ENCODE measurements around the gene PRPF18.

The PRPF18 gene

DNA sequence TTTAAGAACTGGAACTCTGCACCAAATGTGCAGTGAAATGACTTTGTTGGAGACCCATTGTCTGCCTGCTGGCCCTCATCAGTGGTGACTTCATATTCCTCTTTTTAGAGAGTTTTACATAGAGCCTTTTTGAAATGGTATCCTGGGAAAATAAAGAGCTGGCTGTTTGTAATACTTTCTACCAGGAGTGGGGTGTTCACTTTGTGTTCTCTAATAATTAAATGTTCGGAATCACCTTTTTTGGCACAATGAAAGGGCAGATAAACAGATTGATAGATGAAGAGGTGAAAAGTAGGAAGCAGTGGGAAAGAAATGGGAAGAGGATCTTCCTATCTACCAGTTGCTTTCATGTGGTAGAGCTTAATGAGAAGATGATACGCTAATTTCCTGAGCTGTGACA, 55.5 kb downstream of the PRPF18 start:
- Histone ChIP-seq H3K9ac (ENCODE audit: low read depth, low read length) (no peak overlapping the region), H3K4me1 (ENCODE audit: insufficient read depth, low read length) (no peaks in the 10 kb centered on the region), H3K9me3 (ENCODE audit: control insufficient read depth, insufficient read depth, low read length) (peaks cover 12% of the 10 kb centered on the region; the same call in 1 of the 2 replicates), H3K36me3 (ENCODE audit: insufficient read depth, low read length) (peaks cover 21% of the 10 kb centered on the region)

DNA sequence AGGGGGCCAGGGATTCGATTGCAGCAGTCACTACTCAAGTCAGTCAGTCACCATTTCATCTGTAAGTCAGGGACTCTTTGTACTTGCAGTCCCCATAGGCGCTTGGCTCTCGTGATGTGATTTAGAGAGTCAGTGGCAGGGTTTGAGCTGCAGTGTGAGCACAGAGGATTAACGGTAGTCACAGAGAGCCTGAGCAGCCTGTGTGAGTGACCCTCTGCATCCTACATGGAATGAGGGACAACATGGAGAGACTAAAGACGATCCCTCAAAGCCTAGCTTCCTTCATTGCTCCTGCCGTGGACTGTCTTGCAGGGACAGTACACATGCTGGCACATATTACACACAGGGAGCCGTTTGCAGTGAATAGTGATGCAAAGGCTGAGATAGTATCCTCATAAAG, 56.3 kb downstream of the PRPF18 start:
- Histone ChIP-seq H3K36me3 (ENCODE audit: insufficient read depth, low read length) (peaks cover 22% of the 10 kb centered on the region), H3K9ac (ENCODE audit: low read depth, low read length) (no peak overlapping the region), H3K9me3 (ENCODE audit: control insufficient read depth, insufficient read depth, low read length) (peaks cover 12% of the 10 kb centered on the region; the same call in 1 of the 2 replicates), H3K4me1 (ENCODE audit: insufficient read depth, low read length) (no peaks in the 10 kb centered on the region)

DNA sequence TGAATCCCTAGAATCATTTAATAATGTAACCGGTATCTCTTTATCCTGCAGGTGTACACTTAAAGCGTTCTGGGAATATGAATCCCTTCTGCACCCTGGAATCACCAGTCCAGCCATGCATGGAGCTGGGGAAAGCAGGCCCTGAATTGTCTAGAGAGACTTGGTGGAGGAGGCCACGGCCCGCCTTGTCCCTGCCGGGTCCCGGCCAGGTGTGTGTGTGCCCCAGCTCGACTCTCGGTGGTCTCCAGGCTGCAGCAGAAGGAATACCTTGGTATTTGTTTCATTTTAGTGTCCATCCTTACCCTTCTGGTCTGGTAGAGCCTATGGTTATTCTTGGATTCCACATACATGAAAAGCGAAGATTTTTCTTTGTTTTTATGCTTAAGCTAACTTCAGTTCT, 58.1 kb downstream of the PRPF18 start:
- Histone ChIP-seq H3K9ac (ENCODE audit: low read depth, low read length) (no peak overlapping the region), H3K9me3 (ENCODE audit: control insufficient read depth, insufficient read depth, low read length) (peaks cover 12% of the 10 kb centered on the region; the same call in 1 of the 2 replicates), H3K36me3 (ENCODE audit: insufficient read depth, low read length) (peaks cover 28% of the 10 kb centered on the region), H3K4me1 (ENCODE audit: insufficient read depth, low read length) (no peaks in the 10 kb centered on the region)

DNA sequence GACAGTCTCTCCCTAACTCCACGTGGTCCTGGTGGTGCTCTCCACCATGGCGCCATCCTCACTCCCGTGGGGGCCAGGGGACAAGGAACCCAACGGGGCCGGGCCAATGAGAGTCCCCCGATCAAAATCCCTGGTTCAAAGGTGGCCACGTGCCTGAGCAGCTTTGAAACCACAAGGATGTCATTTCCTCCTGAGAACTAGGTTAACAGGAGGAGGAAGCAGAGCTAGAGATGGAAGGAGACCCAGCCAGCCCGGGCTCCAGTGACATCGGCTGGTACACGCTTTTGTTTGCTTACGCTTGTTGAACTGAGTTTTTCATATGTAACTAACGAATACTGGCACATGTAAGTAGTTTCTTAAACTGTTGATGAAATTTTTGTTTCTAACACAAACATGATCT, 61.7 kb downstream of the PRPF18 start:
- Histone ChIP-seq H3K4me1 (ENCODE audit: insufficient read depth, low read length) (no peaks in the 10 kb centered on the region), H3K9me3 (ENCODE audit: control insufficient read depth, insufficient read depth, low read length) (no peaks in the 10 kb centered on the region), H3K36me3 (ENCODE audit: insufficient read depth, low read length) (peaks cover 35% of the 10 kb centered on the region), H3K9ac (ENCODE audit: low read depth, low read length) (no peak overlapping the region)

DNA sequence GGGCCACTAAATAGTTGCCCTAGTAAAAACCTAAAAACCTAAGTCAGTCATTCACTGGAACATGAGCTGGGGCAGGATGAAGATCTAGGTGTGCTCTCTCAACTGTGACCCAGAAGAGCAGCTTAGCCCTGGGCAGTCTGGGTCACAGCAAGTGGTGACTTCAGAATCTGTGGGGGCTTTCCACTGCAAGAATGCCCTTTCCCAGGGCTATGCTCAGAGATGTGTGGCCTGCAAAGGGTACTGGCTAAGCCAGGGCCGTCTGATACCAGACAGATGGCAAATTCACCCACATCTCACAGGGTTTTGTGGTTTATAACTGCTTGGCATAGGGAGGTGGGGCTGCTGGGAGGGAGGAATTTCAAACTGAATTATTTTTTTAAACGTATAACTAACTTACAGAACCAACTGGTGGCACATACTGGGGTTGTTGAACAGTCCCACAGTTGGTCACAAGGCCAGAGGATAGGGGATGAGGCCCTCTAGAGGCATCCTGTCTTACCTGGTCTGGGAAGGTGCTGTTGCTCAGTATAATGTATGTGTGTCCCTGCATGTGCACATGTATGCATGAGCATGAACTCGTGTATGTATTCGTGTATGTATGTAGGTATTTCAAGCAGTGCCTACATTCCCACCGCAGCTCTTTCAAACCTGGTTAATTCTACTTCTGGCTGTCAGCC, 63.2 kb downstream of the PRPF18 start:
- H3K9ac ChIP-seq (ENCODE audit: low read depth, low read length), result no peak overlapping the region
- H3K9me3 ChIP-seq (ENCODE audit: control insufficient read depth, insufficient read depth, low read length), result no peaks in the 10 kb centered on the region
- no peaks in the 10 kb centered on the region for H3K4me1 ChIP-seq (ENCODE audit: insufficient read depth, low read length)
- peaks cover 37% of the 10 kb centered on the region for H3K36me3 ChIP-seq (ENCODE audit: insufficient read depth, low read length)

DNA sequence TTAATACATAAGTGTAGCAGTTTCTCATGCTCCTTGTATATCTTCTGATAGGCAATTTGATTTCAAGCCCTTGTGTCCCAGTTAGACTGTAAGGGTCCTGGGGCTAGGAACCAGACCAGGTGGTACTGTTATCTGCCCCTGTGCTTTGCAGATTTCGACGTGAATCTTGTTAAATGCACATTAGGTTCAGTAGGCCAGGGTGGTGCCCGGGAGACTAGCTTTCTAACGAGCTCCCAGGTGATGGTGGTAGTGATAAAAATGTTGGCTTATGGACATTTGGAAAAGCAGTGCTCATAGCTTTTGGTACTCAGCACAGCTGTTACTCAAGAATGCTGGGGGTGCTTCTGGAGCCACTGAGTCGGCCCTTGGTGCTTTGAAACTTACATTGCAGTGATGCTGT, 64.2 kb downstream of the PRPF18 start:
- peaks cover 38% of the 10 kb centered on the region for H3K36me3 ChIP-seq (ENCODE audit: insufficient read depth, low read length)
- H3K9me3 ChIP-seq (ENCODE audit: control insufficient read depth, insufficient read depth, low read length), result no peaks in the 10 kb centered on the region

DNA sequence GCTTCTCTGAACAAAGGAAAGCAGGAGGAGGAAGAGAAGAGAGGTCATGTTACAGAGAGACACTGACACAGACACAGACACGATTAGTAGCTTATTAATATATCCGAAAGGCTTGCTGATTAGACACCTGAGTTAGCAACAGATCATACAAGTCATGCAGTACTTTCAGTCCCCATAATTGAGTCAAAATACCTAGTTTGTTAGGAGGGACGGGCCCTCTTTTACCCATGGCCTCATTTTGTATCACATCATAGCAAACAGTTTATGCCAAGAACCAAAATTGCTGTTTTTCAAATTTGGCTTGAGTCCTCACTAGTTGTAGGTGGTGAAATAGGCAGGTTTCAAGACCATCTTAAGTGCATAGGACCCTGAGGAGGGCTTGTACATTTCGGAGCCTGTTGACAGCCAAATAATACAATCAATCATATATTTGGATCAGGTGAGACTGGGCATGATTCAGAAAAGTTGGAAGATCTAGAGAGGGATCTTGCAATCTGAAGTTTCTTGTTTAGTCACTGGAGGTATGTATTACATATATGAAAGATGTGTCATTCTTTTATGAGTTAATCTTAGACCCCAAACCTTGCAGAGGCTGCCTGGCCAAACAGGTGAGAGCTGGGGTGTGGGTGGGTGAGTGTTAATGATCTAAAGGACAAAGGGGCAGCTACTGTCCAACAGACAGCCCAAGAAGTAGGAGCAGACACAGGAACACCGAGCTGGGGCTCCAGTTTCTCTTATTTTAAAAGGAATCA, 65.4 kb downstream of the PRPF18 start:
- Histone ChIP-seq H3K9ac (ENCODE audit: low read depth, low read length) (no peak overlapping the region), H3K4me1 (ENCODE audit: insufficient read depth, low read length) (no peaks in the 10 kb centered on the region), H3K9me3 (ENCODE audit: control insufficient read depth, insufficient read depth, low read length) (no peaks in the 10 kb centered on the region), H3K36me3 (ENCODE audit: insufficient read depth, low read length) (peaks cover 45% of the 10 kb centered on the region)

More for the DNA sequence above, 64.2 kb downstream of the PRPF18 start:
- no peaks in the 10 kb centered on the region for H3K4me1 ChIP-seq (ENCODE audit: insufficient read depth, low read length)
- no peak overlapping the region for H3K9ac ChIP-seq (ENCODE audit: low read depth, low read length)

DNA sequence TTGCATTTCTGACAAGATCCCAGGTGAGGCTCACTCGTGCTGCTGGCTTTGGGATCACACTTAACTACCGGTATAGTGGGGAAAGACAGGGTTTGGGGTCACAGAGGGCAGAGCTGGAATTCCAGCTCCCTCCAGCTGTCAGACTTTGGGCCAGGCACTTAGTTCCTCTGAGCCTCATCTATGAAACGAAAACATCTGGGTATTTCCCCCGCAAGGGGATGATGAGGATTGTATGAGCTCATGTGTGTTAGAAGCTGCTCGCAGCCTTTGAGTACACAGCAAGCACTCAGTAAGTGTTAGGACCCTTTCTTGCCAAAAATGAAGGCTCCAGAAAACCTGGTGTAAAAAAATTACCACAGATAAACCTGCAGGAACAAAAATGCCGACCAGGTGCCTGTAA, 66.1 kb downstream of the PRPF18 start:
- no peaks in the 10 kb centered on the region for H3K4me1 ChIP-seq (ENCODE audit: insufficient read depth, low read length)
- no peak overlapping the region for H3K9ac ChIP-seq (ENCODE audit: low read depth, low read length)
- peaks cover 42% of the 10 kb centered on the region for H3K36me3 ChIP-seq (ENCODE audit: insufficient read depth, low read length)
- no peaks in the 10 kb centered on the region for H3K9me3 ChIP-seq (ENCODE audit: control insufficient read depth, insufficient read depth, low read length)

DNA sequence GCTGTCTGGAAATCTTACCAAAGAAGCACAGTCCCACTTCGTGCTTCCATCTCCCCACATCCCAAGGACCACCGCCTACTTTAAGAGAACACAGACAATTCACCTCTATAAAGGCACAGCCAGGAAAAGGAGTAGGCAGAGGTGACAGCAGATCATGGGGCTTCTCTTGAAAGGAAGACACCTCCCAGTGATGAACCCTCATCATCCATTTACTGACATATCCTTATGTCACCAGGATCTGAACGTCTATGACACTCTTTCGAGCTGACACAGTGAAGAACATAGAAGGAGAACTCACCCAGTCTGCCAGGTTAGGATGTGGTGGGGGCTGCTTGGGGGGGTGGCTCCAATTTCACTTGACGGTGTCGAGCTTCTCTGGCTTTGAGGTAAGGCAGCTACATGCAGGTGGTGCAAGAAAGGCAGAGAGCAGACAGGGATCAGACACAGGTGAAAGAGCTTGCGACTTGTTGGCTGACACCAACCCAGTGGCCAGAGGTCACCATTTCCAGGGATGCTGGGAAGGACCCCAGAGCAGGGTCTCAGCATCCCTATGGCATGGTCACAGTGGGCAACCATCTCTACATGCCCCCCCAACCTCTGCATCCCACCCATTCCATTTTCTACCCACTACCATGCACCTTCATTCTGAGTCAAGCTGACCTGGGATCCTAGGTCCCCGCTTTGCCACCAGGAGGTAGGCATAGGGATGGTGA, 67.5 kb downstream of the PRPF18 start:
- Histone ChIP-seq H3K36me3 (ENCODE audit: insufficient read depth, low read length) (peaks cover 46% of the 10 kb centered on the region), H3K4me1 (ENCODE audit: insufficient read depth, low read length) (no peaks in the 10 kb centered on the region), H3K9me3 (ENCODE audit: control insufficient read depth, insufficient read depth, low read length) (no peaks in the 10 kb centered on the region), H3K9ac (ENCODE audit: low read depth, low read length) (no peak overlapping the region)

DNA sequence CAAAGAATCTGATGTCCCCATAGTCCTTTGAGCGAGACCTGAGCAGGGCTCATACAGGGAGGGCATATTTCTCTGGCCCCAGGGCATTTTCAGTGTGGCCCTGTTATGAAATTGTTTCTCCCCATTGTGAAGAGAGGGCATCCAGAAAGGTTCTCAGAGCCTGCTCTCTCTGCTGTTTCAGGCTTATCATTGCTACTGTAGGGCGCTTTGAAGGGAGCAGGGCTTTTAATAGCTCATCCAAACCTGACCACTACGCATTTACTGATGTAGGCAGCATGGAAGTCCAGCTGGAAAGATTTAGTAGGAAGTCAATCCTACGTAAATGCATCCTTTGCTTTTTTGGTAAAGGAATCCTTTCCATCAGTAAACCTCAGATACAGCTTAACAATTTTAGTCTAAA, 68.1 kb downstream of the PRPF18 start:
- H3K36me3 ChIP-seq (ENCODE audit: insufficient read depth, low read length), result peaks cover 46% of the 10 kb centered on the region
- no peaks in the 10 kb centered on the region for H3K9me3 ChIP-seq (ENCODE audit: control insufficient read depth, insufficient read depth, low read length)
- peaks cover 2% of the 10 kb centered on the region; the same call in 1 of the 2 replicates for H3K4me1 ChIP-seq (ENCODE audit: insufficient read depth, low read length)
- no peak overlapping the region for H3K9ac ChIP-seq (ENCODE audit: low read depth, low read length)

DNA sequence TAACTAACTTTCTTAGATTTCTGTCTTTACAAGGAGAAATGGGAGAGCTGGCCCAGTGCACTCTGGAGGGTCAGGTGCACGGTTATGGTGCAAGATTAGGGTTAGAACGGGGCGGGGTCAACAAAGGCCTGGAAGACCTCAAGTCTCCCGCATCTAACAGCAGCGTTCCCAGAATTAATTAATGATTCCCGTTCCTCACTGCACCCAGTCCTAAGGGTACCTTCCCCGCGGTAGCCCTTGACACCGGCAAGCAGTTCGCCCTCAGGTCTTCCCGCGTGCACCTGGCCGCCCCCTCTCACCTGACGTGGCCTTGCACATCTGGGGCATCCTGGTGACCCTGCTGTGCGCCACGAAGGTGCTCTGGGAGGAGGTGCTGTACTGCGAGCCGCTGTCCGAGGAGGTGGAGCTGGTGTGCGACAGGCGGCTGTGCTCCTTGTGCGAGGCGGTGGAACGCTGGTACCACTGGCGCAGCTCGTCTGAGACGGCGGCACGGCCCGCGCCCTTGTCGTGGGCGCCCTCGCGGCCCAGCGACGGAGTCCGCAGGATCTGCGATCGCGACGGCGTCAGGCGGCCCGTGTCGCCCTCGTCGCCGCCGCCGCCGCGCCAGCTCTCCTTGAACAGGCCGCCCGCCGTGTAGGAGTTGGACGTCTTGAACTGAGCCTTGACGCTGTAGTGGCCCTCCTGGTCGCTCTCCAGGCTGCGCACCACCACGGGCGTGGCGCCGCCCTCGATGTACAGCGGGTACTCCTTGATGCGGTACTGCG, 69.8 kb downstream of the PRPF18 start:
- Histone ChIP-seq H3K9me3 (ENCODE audit: control insufficient read depth, insufficient read depth, low read length) (no peaks in the 10 kb centered on the region), H3K36me3 (ENCODE audit: insufficient read depth, low read length) (peaks cover 45% of the 10 kb centered on the region), H3K4me1 (ENCODE audit: insufficient read depth, low read length) (peaks cover 3% of the 10 kb centered on the region; the same call in 1 of the 2 replicates), H3K9ac (ENCODE audit: low read depth, low read length) (no peak overlapping the region)

DNA sequence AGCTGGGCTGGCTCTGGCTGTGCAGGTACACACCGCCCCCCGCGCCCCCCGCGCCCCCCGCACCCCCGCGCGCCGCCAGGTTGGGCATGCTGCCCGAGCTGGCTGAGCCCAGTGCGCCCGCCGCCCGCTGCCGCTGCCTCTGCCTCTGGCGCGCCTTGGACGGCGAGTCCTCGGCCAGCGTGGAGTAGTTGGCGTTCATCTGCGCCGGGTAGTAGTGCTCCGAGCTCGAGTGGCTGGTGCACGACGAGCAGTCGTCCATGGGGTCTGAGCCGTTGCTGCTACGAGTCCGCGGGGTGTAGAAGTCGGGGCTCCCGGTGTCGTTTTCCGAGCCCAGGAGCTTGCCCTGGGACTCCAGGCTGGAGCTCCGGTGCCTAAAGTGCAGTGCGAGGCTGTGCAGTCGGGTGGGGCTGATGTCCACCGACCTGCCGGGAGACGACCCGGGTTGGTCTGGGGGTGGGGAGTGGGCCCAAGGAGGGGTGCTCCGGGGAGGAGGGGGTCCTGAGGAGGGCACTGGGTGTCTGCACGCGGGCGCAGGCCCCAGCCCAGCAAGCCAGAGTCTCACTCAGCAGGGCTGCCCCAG, 70.4 kb downstream of the PRPF18 start:
- no peaks in the 10 kb centered on the region for H3K9me3 ChIP-seq (ENCODE audit: control insufficient read depth, insufficient read depth, low read length)
- peaks cover 39% of the 10 kb centered on the region for H3K36me3 ChIP-seq (ENCODE audit: insufficient read depth, low read length)
- H3K4me1 ChIP-seq (ENCODE audit: insufficient read depth, low read length), result peaks cover 3% of the 10 kb centered on the region; the same call in 1 of the 2 replicates
- H3K9ac ChIP-seq (ENCODE audit: low read depth, low read length), result no peak overlapping the region

DNA sequence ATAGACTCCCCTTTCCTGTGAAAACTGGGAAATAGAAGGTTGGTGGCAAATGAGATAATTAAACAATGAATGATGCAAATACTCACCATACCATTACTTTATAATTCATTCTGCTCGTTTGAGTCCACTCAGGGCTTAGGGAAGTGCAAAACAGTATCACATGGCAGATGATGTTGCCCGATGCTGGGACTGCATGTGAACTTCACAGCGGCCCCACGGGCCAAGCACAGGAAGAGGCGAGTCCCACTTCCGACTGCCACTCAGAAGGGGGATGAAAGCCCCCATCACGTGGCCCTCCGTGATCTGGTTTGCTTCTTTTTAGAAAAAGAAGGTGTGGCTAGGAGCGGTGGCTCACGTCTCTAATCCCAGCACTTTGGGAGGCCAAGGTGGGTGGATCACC, 71.5 kb downstream of the PRPF18 start:
- Histone ChIP-seq H3K9ac (ENCODE audit: low read depth, low read length) (no peak overlapping the region), H3K4me1 (ENCODE audit: insufficient read depth, low read length) (peaks cover 3% of the 10 kb centered on the region; the same call in 1 of the 2 replicates), H3K9me3 (ENCODE audit: control insufficient read depth, insufficient read depth, low read length) (no peaks in the 10 kb centered on the region), H3K36me3 (ENCODE audit: insufficient read depth, low read length) (peaks cover 36% of the 10 kb centered on the region)
